ENCODE measurements around the gene LMBR1. TPM values are rescaled to one million over a fixed set of nuclear protein-coding genes. Genes with fewer than 3 reads are reported as not detected.
"Not testable (repeated sequence)": the region's sequence is repeated elsewhere in the genome, so short reads cannot be mapped to it uniquely, and the experiment has no call there.

Gene LMBR1
- total RNA-seq, 1 experiment from 2014 or later, result 82.6 TPM

- intact Hi-C loops (cut with micrococcal nuclease; ENCODE audit: unreplicated experiment), result no loop called here
- DNase-seq (ENCODE audit: low read depth, low spot score) (no peak), ATAC-seq (no peak)
- Histone ChIP-seq H3K9me3 (ENCODE audit: control insufficient read depth, insufficient read depth, low read depth, low read length) (no peaks in the 10 kb centered on the region), H3K4me1 (ENCODE audit: control insufficient read depth, insufficient read depth, low read length) (no peaks in the 10 kb centered on the region), H3K4me3 (ENCODE audit: low read depth in 2 of 2, low read length in 2 of 2) (no peak overlapping the region), H3K27ac (ENCODE audit: low read length) (no peak overlapping the region), H3K27me3 (ENCODE audit: control insufficient read depth, insufficient read depth, low read length) (peaks cover 2% of the 10 kb centered on the region), H3K36me3 (ENCODE audit: control insufficient read depth, insufficient read depth, low read length) (no peaks in the 10 kb centered on the region)
- ChIA-PET CTCF (no interaction called here), POLR2A (no interaction called here)
- TF ChIP-seq REST (IDR thresholded peaks at IDR 0.05; ENCODE audit: insufficient read depth in 1 of 2, low read depth in 2 of 2, low read length in 1 of 2) (no peak), CTCF (IDR thresholded peaks at IDR 0.05) (no peak), SIN3A (IDR thresholded peaks at IDR 0.05; ENCODE audit: borderline replicate concordance, insufficient read depth, low read depth, low read length) (no peak), POLR2AphosphoS5 (IDR thresholded peaks at IDR 0.05; ENCODE audit: low read depth, low read length) (no peak), TCF7L2 (IDR thresholded peaks at IDR 0.05; ENCODE audit: low read depth, low read length) (no peak)
- in situ Hi-C loops (cut with HindIII; ENCODE audit: low pct_unique_long_range_greater_than_20kb, low sequenced_read_pairs), result no loop called here
- BruUV-seq (replicated peaks), result no TSS peak
These were observed 25.7 kb upstream of the LMBR1 start for GRCh38 chr7:156918635-156919034.

GRCh38 chr7:156909574-156910252, 16.7 kb upstream of the LMBR1 start:
- intact Hi-C loops (cut with micrococcal nuclease; ENCODE audit: unreplicated experiment); in situ Hi-C loops (cut with HindIII; ENCODE audit: low pct_unique_long_range_greater_than_20kb, low sequenced_read_pairs); ATAC-seq; H3K4me1 ChIP-seq (ENCODE audit: control insufficient read depth, insufficient read depth, low read length); H3K36me3 ChIP-seq (ENCODE audit: control insufficient read depth, insufficient read depth, low read length); BruUV-seq (replicated peaks); H3K9me3 ChIP-seq (ENCODE audit: control insufficient read depth, insufficient read depth, low read depth, low read length); CTCF ChIA-PET; H3K27me3 ChIP-seq (ENCODE audit: control insufficient read depth, insufficient read depth, low read length); POLR2A ChIA-PET; DNase-seq (ENCODE audit: low read depth, low spot score); H3K4me3 ChIP-seq (ENCODE audit: low read depth in 2 of 2, low read length in 2 of 2); H3K27ac ChIP-seq (ENCODE audit: low read length): not testable (repeated sequence)

- no peaks in the 10 kb centered on the region for H3K4me1 ChIP-seq (ENCODE audit: control insufficient read depth, insufficient read depth, low read length)
- DNase-seq (ENCODE audit: low read depth, low spot score) (no peak), ATAC-seq (no peak)
- ChIA-PET CTCF (interaction anchor here (0.7 kb wide), 1 partner anchor 37 kb away, joined by 3 read pairs; no protein-coding TSS in a partner anchor), POLR2A (no interaction called here)
- TF ChIP-seq CTCF (IDR thresholded peaks at IDR 0.05), result no peak
- TF ChIP-seq SIN3A (IDR thresholded peaks at IDR 0.05; ENCODE audit: borderline replicate concordance, insufficient read depth, low read depth, low read length), result no peak
- no peak for TF ChIP-seq POLR2AphosphoS5 (IDR thresholded peaks at IDR 0.05; ENCODE audit: low read depth, low read length)
- TF ChIP-seq REST (IDR thresholded peaks at IDR 0.05; ENCODE audit: insufficient read depth in 1 of 2, low read depth in 2 of 2, low read length in 1 of 2), result no peak
- no peak for TF ChIP-seq TCF7L2 (IDR thresholded peaks at IDR 0.05; ENCODE audit: low read depth, low read length)
- no peaks in the 10 kb centered on the region for H3K27me3 ChIP-seq (ENCODE audit: control insufficient read depth, insufficient read depth, low read length)
- intact Hi-C loops (cut with micrococcal nuclease; ENCODE audit: unreplicated experiment) (no loop called here), in situ Hi-C loops (cut with HindIII; ENCODE audit: low pct_unique_long_range_greater_than_20kb, low sequenced_read_pairs) (no loop called here)
- no TSS peak for BruUV-seq (replicated peaks)
- no peak overlapping the region for H3K27ac ChIP-seq (ENCODE audit: low read length)
- no peaks in the 10 kb centered on the region for H3K9me3 ChIP-seq (ENCODE audit: control insufficient read depth, insufficient read depth, low read depth, low read length)
- H3K36me3 ChIP-seq (ENCODE audit: control insufficient read depth, insufficient read depth, low read length), result no peaks in the 10 kb centered on the region
- no peak overlapping the region for H3K4me3 ChIP-seq (ENCODE audit: low read depth in 2 of 2, low read length in 2 of 2)
These were observed 14.7 kb upstream of the LMBR1 start for GRCh38 chr7:156907656-156908055.
